Stimulated activated naive B cell treated with anti-CD40 and anti-IgM and Interleukin-4, amounts not matched to agents 10 μg/mL and 1 μg/mL and 100 μg/mL, for 72 hours (primary cell): ENCODE results near the gene FNDC1.
A peak's percentile ranks its signal among the peaks of the same experiment; 100 is the strongest.

ENCODE experiments used
- ATAC-seq, 2 donors: fragments of 150-1000 bp; cut with Tn5 transposase; replicated peaks; 2 replicates each; pipeline ENCODE4 v1.10.0; 2021; ENCODE audit warnings: moderate library complexity in 1 of 2
- DNase-seq: peaks from one replicate; pipeline ENCODE4 v3.0.0; 2021
- H3K27ac Mint-ChIP-seq: one replicate; pipeline ENCODE4 v1.8.0; 2022; ENCODE audit warnings: mild to moderate bottlenecking, mixed read lengths
- H3K27me3 Mint-ChIP-seq, 2 donors: one replicate each; pipeline ENCODE4 v1.8.0; 2022; ENCODE audit warnings: mixed read lengths in 2 of 2
- H3K36me3 Mint-ChIP-seq, 2 donors: one replicate each; pipeline ENCODE4 v1.8.0; 2022; ENCODE audit warnings: mixed read lengths in 2 of 2, mild to moderate bottlenecking in 1 of 2
- H3K4me1 Mint-ChIP-seq, 2 donors: one replicate each; pipeline ENCODE4 v1.8.0; 2022; ENCODE audit warnings: mixed read lengths in 2 of 2, mild to moderate bottlenecking in 1 of 2
- H3K4me3 Mint-ChIP-seq, 2 donors: one replicate each; pipeline ENCODE4 v1.8.0; 2022; ENCODE audit warnings: mild to moderate bottlenecking in 2 of 2, mixed read lengths in 2 of 2, moderate library complexity in 1 of 2
- H3K9me3 Mint-ChIP-seq, 2 donors: one replicate each; pipeline ENCODE4 v1.8.0; 2022; ENCODE audit warnings: mixed read lengths in 2 of 2, mild to moderate bottlenecking in 1 of 2

Gene FNDC1

GRCh38 chr6:159233365-159234101 is 64.3 kb downstream of the FNDC1 start:
- DNase-seq (no peak), ATAC-seq (peak in 1 of 2 donors; percentile 12)
- Mint-ChIP-seq H3K36me3 (no peaks in the 10 kb centered on the region), H3K4me3 (no peak overlapping the region), H3K27ac (no peak overlapping the region), H3K27me3 (peaks cover 31 to 53% of the 10 kb centered on the region in 2 donors), H3K9me3 (no peaks in the 10 kb centered on the region), H3K4me1 (peaks cover 0 to 2% of the 10 kb centered on the region in 2 donors)

GRCh38 chr6:159234102-159234553 is 64.9 kb downstream of the FNDC1 start:
- H3K27me3 Mint-ChIP-seq = peaks cover 31 to 55% of the 10 kb centered on the region in 2 donors
- no peak overlapping the region for H3K27ac Mint-ChIP-seq

GRCh38 chr6:159238920-159239558 is 69.8 kb downstream of the FNDC1 start:
- DNase-seq (no peak), ATAC-seq (no peak)
- no peaks in the 10 kb centered on the region for H3K9me3 Mint-ChIP-seq
- H3K27me3 Mint-ChIP-seq = peaks cover 33 to 39% of the 10 kb centered on the region in 2 donors
- no peak overlapping the region for H3K27ac Mint-ChIP-seq
- H3K4me3 Mint-ChIP-seq = no peak overlapping the region
- no peaks in the 10 kb centered on the region for H3K36me3 Mint-ChIP-seq
- H3K4me1 Mint-ChIP-seq = peaks cover 0 to 2% of the 10 kb centered on the region in 2 donors

More at GRCh38 chr6:159234102-159234553, 64.9 kb downstream of the FNDC1 start:
- Mint-ChIP-seq H3K9me3 (no peaks in the 10 kb centered on the region), H3K36me3 (no peaks in the 10 kb centered on the region), H3K4me1 (peaks cover 0 to 2% of the 10 kb centered on the region in 2 donors), H3K4me3 (no peak overlapping the region)
- DNase-seq (no peak), ATAC-seq (no peak)

GRCh38 chr6:159249128-159249527 is 79.9 kb downstream of the FNDC1 start:
- DNase-seq (no peak), ATAC-seq (no peak)
- no peak overlapping the region for H3K27ac Mint-ChIP-seq
- H3K27me3 Mint-ChIP-seq = peaks cover 22 to 26% of the 10 kb centered on the region in 2 donors
- peaks cover 4 to 9% of the 10 kb centered on the region in 2 donors for H3K9me3 Mint-ChIP-seq
- H3K36me3 Mint-ChIP-seq = peaks cover 0 to 4% of the 10 kb centered on the region in 2 donors
- H3K4me1 Mint-ChIP-seq = peaks cover 0 to 5% of the 10 kb centered on the region in 2 donors
- no peak overlapping the region for H3K4me3 Mint-ChIP-seq

- DNase-seq = no peak
- H3K27me3 Mint-ChIP-seq = peaks cover 24 to 32% of the 10 kb centered on the region in 2 donors
- peaks cover 3 to 7% of the 10 kb centered on the region in 2 donors for H3K9me3 Mint-ChIP-seq
- H3K4me3 Mint-ChIP-seq = no peak overlapping the region
- H3K4me1 Mint-ChIP-seq = peaks cover 0 to 5% of the 10 kb centered on the region in 2 donors
- no peak overlapping the region for H3K27ac Mint-ChIP-seq
- ATAC-seq = no peak
- H3K36me3 Mint-ChIP-seq = peaks cover 0 to 2% of the 10 kb centered on the region in 2 donors
Measured at GRCh38 chr6:159249752-159250151, 80.6 kb downstream of the FNDC1 start.

- no peak for DNase-seq
- peaks cover 0 to 4% of the 10 kb centered on the region in 2 donors for H3K9me3 Mint-ChIP-seq
- H3K4me3 Mint-ChIP-seq = no peak overlapping the region
- H3K36me3 Mint-ChIP-seq = no peaks in the 10 kb centered on the region
- H3K27me3 Mint-ChIP-seq = peaks cover 28 to 40% of the 10 kb centered on the region in 2 donors
- peaks cover 0 to 5% of the 10 kb centered on the region in 2 donors for H3K4me1 Mint-ChIP-seq
- no peak for ATAC-seq
- no peak overlapping the region for H3K27ac Mint-ChIP-seq
Measured at GRCh38 chr6:159250633-159251032, 81.4 kb downstream of the FNDC1 start.

GRCh38 chr6:159252955-159253508 is 83.8 kb downstream of the FNDC1 start:
- H3K36me3 Mint-ChIP-seq = no peaks in the 10 kb centered on the region
- peaks cover 29 to 41% of the 10 kb centered on the region in 2 donors for H3K27me3 Mint-ChIP-seq
- H3K27ac Mint-ChIP-seq = no peak overlapping the region
- H3K4me3 Mint-ChIP-seq = no peak overlapping the region
- DNase-seq (no peak), ATAC-seq (peak; percentile 68 to 77)
- H3K9me3 Mint-ChIP-seq = peaks cover 0 to 1% of the 10 kb centered on the region in 2 donors
- peaks cover 0 to 3% of the 10 kb centered on the region in 2 donors for H3K4me1 Mint-ChIP-seq

GRCh38 chr6:159254186-159254585 is 85.0 kb downstream of the FNDC1 start:
- no peak for ATAC-seq
- Mint-ChIP-seq H3K36me3 (no peaks in the 10 kb centered on the region), H3K9me3 (peaks cover 0 to 3% of the 10 kb centered on the region in 2 donors)

GRCh38 chr6:159255434-159255951 is 86.3 kb downstream of the FNDC1 start:
- Mint-ChIP-seq H3K4me3 (no peak overlapping the region), H3K9me3 (peaks cover 0 to 3% of the 10 kb centered on the region in 2 donors), H3K27me3 (peaks cover 29 to 39% of the 10 kb centered on the region in 2 donors), H3K27ac (no peak overlapping the region), H3K36me3 (no peaks in the 10 kb centered on the region), H3K4me1 (peaks cover 0 to 3% of the 10 kb centered on the region in 2 donors)
- DNase-seq = no peak
- ATAC-seq = no peak

More at GRCh38 chr6:159254186-159254585, 85.0 kb downstream of the FNDC1 start:
- no peak for DNase-seq
- Mint-ChIP-seq H3K27ac (no peak overlapping the region), H3K4me1 (peaks cover 0 to 3% of the 10 kb centered on the region in 2 donors), H3K4me3 (no peak overlapping the region), H3K27me3 (peaks cover 29 to 41% of the 10 kb centered on the region in 2 donors)

GRCh38 chr6:159256128-159256527 is 86.9 kb downstream of the FNDC1 start:
- peaks cover 29 to 39% of the 10 kb centered on the region in 2 donors for H3K27me3 Mint-ChIP-seq
- DNase-seq (no peak), ATAC-seq (no peak)
- no peak overlapping the region for H3K27ac Mint-ChIP-seq
- peaks cover 0 to 3% of the 10 kb centered on the region in 2 donors for H3K4me1 Mint-ChIP-seq
- no peak overlapping the region for H3K4me3 Mint-ChIP-seq
- no peaks in the 10 kb centered on the region for H3K36me3 Mint-ChIP-seq
- H3K9me3 Mint-ChIP-seq = peaks cover 0 to 3% of the 10 kb centered on the region in 2 donors

GRCh38 chr6:159257846-159258245 is 88.6 kb downstream of the FNDC1 start:
- Mint-ChIP-seq H3K4me1 (peaks cover 0 to 3% of the 10 kb centered on the region in 2 donors), H3K4me3 (no peak overlapping the region), H3K36me3 (no peaks in the 10 kb centered on the region), H3K27me3 (peaks cover 19 to 26% of the 10 kb centered on the region in 2 donors), H3K9me3 (peaks cover 0 to 3% of the 10 kb centered on the region in 2 donors), H3K27ac (no peak overlapping the region)
- DNase-seq = no peak
- no peak for ATAC-seq

GRCh38 chr6:159259441-159260125 is 90.4 kb downstream of the FNDC1 start:
- Mint-ChIP-seq H3K4me3 (no peak overlapping the region), H3K27me3 (peaks cover 18 to 22% of the 10 kb centered on the region in 2 donors), H3K9me3 (peaks cover 0 to 3% of the 10 kb centered on the region in 2 donors), H3K36me3 (no peaks in the 10 kb centered on the region), H3K27ac (no peak overlapping the region), H3K4me1 (no peaks in the 10 kb centered on the region)
- DNase-seq (no peak), ATAC-seq (no peak)

- Mint-ChIP-seq H3K9me3 (peaks cover 0 to 3% of the 10 kb centered on the region in 2 donors), H3K36me3 (no peaks in the 10 kb centered on the region), H3K27me3 (peaks cover 13 to 16% of the 10 kb centered on the region in 2 donors), H3K4me3 (no peak overlapping the region), H3K4me1 (no peaks in the 10 kb centered on the region), H3K27ac (no peak overlapping the region)
- ATAC-seq = no peak
- DNase-seq = no peak
Measured at GRCh38 chr6:159260208-159260607, 91.0 kb downstream of the FNDC1 start.

- H3K27me3 Mint-ChIP-seq = peaks cover 5 to 15% of the 10 kb centered on the region in 2 donors
- peaks cover 0 to 3% of the 10 kb centered on the region in 2 donors for H3K9me3 Mint-ChIP-seq
- H3K36me3 Mint-ChIP-seq = no peaks in the 10 kb centered on the region
- DNase-seq (no peak), ATAC-seq (no peak)
- H3K4me1 Mint-ChIP-seq = no peaks in the 10 kb centered on the region
- H3K27ac Mint-ChIP-seq = no peak overlapping the region
- H3K4me3 Mint-ChIP-seq = no peak overlapping the region
Measured at GRCh38 chr6:159261995-159262394, 92.8 kb downstream of the FNDC1 start.
